Stimulated activated naive CD4-positive, alpha-beta T cell treated with Interleukin-2 at 50 U/mL for 16 hours (primary cell): ENCODE data around the gene TTC8.

Experiments
- DNase-seq: peaks from one replicate; lab custom pipeline; 2025; lab: John Stamatoyannopoulos, UW

TTC8 gene

DNA sequence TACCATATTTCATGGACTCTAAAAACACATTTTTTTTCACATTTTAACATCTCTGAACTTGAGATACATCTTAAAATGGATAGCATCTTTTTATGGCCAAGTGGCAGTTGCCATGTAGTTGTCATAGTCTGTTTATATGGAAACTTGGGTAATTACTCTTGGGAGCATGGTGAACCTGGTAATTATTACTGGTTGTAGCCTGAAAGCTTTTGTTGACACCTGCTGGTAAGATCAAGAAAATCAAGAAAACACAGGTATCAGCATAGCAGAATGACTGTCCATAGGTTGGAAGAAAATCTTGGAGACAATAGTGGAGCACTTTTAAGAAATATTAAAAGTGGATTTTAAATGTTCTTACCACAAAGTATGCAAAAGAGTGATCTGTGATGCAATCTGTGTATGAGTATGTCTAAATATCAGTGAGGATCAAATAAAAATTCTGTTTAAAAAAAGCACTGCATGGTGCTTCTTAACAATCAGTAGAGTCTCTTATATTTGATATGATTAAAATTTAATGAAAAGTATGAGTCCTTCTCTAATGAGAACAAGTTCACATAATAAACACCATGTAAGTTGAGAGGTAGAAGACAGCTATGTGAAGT, 44.2 kb downstream of the TTC8 start:
- no peak for DNase-seq

DNA sequence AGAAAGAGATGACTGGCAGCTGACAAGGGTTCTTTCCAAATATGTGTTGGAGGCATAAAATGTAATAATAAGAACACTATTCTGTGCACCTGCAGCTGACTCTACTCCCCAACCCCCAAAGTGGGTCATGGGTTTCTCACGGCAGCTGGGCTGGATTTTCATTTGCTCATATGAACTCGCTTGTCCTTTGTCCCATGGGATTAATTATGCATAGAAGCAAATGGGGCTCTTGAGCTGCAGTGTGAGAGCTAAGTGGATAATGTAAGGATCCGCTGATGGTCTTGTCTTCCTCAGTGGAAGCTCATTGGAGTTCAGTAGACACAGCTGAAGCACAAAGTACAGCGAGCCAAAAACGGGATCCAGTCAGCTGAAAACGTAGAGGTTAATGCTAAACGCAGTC, 46.3 kb downstream of the TTC8 start:
- no peak for DNase-seq

DNA sequence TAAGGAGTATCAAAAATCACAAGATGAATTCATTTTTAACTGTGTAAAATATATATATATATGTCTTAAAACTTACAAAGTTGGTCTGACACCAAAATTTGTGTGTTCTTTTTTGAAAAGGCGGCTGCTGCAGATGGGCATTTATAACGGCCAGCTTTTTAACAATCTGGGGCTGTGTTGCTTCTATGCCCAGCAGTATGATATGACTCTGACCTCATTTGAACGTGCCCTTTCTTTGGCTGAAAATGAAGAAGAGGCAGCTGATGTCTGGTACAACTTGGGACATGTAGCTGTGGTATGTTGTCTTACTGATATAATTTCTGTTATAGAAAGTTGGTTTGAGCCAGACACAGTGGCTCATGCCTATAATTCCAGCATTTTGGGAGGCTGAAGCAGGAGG, 47.0 kb downstream of the TTC8 start:
- no peak for DNase-seq

DNA sequence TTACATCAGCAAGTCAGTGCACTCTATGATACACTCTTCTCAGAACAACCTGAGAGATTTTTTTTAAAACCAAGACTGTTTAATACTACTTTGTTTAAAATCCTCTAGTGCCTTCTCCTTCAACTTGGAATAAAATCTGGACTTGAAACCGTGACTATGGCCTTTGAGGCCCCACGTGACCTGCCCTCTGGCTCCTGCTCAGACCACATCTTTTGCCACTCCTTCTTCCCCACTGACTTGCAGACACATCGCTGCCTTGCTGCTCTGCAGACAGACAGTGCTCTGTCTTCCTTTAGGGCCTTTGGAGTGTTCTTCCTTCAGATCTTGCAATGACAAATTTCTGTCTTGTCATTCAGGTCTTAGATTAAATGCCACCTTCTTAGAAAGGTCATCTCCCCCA, 48.5 kb downstream of the TTC8 start:
- no peak for DNase-seq

DNA sequence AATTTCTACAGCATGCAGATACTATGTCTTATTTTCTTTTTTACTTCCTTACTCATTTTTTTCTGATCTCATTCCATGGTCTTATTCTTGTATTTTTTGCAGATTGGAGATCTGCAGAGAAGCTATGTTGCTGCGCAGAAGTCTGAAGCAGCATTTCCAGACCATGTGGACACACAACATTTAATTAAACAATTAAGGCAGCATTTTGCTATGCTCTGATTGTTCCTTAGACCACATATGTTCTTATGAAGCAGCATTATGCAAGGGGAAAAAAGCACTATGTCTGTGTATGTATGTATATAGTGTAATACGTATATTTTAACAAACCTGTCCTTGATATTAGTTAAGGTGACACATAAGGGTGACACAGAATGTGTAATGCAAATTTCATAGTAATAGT, 52.7 kb downstream of the TTC8 start:
- no peak for DNase-seq

DNA sequence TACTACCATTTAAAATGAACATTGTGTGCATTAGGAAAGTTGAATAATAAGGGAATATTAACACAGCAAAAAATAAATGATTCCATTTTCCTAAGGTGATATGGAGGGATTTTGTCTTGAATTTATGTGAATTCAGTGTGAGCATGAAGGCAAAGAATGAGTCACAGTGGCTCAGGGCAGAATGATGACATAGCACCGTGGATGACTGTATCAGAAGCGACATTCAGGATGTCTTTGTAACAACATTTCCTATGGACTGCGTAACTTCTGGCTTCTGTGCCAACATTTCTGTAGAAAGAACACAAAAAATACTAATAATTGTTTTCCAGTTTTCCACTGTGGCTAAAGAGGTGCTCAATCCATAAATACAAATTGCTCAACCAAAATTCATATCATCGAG, 54.6 kb downstream of the TTC8 start:
- no peak for DNase-seq

DNA sequence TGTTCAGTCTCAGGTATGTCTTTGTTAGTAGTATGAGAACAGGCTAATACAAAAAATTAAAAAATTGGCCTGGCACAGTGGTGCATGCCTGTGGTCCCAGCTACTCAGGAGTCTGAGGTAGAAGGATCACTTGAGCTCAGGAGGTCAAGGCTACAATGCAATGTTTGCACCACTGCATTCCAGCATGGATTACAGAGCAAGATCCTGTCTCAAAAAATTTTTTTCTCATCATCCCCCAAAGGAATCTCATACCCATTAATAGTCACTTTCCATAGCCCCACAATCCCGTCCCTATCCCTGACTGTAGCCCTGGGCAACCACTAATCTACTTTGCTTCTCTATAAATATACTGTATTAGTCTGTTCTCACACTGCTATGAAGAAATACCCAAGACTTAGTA, 57.8 kb downstream of the TTC8 start:
- DNase-seq, result no peak

DNA sequence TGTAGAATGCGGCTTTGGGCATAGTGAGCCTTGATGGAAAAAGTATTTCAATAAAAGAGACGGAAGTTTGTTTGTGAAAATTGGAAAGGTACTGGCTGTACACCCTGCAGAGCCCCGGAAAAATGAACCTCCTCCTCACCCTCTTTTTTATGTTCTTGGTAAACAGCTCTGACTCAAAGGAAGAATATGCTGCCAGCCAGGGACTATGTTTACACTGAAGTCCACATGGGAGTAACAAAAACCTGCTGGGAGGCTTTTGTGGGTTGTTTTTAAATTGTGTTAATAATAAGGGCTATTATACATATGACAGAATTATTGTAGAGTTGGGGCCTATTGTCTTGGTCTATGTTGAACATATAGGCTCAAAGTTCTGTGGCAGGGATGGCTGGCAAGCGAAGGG, 70.7 kb downstream of the TTC8 start:
- DNase-seq, result no peak

DNA sequence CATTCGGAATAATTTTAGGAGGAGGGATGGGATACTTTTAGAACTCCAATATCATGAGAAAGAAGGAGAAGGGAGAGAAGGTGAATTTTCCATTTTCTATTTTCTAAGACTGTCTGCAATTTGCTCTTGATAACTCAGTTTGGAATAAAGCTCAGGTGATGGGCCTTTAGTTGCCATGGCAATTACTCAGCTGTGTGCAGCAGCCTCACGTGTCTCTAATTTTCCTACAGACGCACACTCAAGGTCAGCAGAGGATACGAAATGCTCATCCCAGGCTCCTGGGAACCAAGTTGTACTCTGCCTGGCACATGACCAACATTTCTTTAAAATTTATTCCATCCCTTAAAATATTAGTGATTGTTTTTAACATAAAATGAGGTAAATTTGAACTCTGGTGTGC, 76.7 kb downstream of the TTC8 start:
- DNase-seq, result no peak

DNA sequence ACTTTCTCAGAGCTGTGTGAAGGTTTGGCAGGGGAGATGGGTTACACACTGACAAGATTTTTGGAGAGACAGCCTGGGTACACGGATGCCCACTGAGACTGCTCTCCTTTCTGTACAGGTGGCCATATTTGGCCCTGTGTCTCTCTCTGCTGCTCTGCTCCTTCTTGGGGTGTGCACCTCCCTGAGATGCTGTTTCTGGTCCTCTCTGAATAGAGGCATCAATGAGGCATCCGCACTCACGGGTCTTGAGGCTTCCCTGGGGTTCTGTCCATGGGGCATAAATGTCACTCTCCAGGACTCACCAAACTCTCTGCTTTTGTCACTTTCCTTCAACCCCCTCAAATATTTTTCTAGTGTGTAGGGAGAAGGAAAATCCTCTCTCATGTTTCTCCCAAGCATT, 77.5 kb downstream of the TTC8 start:
- DNase-seq, result no peak

DNA sequence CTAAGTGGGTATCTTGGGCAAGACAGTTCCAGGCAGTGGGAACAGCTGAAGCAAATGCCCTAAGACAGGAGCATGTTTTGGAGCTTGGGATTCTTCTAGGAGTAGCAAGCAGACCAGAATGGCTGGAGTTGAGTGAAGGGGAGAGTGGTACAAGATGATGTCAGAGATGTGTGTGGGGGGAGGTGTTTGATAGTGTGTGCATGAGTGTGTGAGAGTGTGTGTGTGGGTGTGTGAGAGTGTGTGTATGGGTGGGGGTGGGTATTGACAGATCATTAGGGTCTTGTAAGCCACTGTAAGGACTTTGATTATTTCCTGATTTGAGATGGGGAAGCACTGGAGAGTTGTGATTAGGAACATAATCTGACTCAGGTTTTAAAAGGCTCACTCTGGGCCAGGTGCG, 78.4 kb downstream of the TTC8 start:
- DNase-seq, result no peak

GRCh38 chr14:88904206-88904647, 79.8 kb downstream of the TTC8 start:
- DNase-seq, result no peak

DNA sequence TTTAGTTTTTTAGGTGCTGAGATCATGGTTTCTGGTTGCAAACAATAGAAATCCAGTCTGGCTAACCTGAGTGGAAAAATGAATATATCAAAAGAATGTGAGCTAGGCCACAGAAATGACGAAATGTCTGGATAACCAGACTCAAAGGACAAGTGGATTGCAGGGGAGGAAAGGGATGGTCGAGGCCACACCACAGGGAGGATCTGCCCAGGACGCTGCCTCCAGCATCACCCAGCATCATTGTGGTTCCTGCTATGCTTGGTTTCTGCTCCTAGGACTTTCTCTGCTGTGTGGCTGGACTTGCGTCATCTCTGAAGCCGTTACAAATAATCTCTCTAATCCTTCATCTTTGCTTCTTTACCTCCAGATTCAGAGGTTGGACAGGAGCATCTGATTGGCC, 80.4 kb downstream of the TTC8 start:
- DNase-seq, result no peak

DNA sequence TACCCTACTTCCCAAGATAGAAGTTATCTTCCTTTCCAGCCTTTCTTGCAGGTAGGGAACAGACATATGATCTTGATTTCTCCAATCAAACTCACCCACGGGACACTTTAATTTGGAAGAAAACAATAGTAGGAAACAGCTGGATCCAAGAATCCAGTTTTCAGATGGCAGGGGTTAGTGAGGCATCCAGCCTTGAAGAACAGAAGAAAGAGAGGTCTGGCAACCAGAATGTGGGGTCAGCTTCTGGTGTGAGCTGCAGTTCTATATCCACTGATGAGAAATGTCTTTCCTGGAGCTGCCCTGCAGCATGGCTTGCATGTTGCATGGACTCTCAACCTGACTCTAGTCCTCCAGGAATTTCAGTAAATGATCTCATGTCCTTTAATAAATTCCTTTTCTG, 83.8 kb downstream of the TTC8 start:
- DNase-seq, result no peak

DNA sequence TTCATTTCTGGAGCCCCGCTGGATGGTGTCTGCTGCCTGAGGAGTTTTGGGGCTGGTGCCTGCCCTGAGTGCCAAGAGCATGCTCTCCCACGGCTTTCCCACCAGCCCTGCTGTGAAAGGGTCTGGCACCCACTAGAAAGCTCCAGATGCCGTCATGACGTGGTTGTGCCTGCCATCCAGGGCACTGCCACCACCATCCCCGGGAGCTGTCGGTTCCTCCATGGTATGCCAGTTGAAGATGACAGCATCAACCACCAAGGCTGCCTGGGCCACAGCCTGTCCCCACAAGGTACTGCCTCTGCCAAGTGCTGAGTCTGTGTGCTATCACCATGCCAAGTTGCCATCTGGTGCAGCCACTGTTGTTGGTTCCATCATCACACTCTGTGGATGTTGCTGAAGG, 85.9 kb downstream of the TTC8 start:
- DNase-seq, result no peak

- DNase-seq, result no peak
These were observed 87.4 kb downstream of the TTC8 start for GRCh38 chr14:88911809-88912208.

DNA sequence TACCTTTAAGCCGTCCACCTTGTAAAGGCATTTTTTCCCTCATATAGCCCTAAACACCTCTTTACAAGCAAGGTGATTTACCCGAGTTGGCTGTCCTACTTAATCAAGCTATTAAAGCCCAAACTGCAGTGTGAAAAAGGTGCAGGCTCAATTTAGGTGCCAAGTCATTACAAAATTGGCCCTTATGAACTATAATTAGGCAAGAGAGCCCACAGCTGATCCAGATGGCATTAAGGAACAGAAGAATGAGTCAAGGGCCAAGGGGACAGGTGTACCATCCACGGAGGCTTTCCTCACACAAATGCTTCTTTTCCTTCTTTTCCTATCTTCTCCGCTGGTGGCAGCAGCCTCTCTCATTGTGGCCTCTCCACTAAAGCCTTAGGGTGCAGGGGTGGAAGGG, 90.5 kb downstream of the TTC8 start:
- no peak for DNase-seq

DNA sequence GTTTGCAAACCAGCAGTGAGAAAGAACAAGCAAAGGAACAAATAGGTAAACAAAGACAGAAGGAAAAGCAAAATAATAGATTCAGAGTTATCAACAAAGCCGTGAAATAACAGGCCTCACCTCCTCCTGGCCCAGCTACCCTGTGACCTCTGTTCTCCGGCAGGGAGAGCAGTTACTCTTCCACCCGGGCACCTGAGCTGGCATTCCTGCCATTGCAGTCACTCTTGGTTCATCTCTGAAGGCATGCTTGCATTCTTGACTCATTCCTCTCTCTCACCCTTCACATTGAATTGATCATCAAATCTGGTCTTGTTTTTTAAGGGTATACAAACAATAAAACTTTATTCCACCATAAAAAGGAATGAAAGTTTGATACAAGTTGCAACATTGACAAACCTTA, 95.1 kb downstream of the TTC8 start:
- DNase-seq, result no peak
